GM23338 (cell line): ENCODE measurements around the gene ETFBKMT. TPM values are rescaled to one million over a fixed set of nuclear protein-coding genes. Genes with fewer than 3 reads are reported as not detected.

Experiments used
- ATAC-seq: fragments of 200-7000 bp; cut with Tn5 transposase; 3 replicates; pipeline ENCODE4 v1.9.1; 2020
- DNase-seq: peaks from one replicate; pipeline ENCODE4 v3.0.0-alpha.2; 2015; ENCODE audit warnings: low spot score
- H2AFZ ChIP-seq: fragments of 200-600 bp; sonication (generic); 2 replicates; pipeline ENCODE4 v1.8.0; 2016; ENCODE audit warnings: antibody characterized with exemption, mild to moderate bottlenecking, moderate library complexity
- H3F3A ChIP-seq: fragments of 200-600 bp; sonication (generic); replicated peaks from 2 replicates; pipeline ENCODE4 v1.8.0; 2017; ENCODE audit warnings: antibody characterized with exemption, mixed run types, low read depth
- H3K27ac ChIP-seq: fragments of 200-600 bp; sonication (generic); 2 replicates; pipeline ENCODE4 v1.6.1; 2016; ENCODE audit warnings: low read depth
- H3K27me3 ChIP-seq: fragments of 200-600 bp; sonication (generic); 2 replicates; pipeline ENCODE4 v1.8.0; 2016; ENCODE audit warnings: mild to moderate bottlenecking, mixed run types, moderate library complexity; ENCODE audit not compliant: insufficient read depth
- H3K36me3 ChIP-seq: fragments of 200-600 bp; sonication (generic); 2 replicates; pipeline ENCODE4 v1.8.0; 2016; ENCODE audit warnings: mild to moderate bottlenecking; ENCODE audit not compliant: insufficient read depth
- H3K4me1 ChIP-seq: fragments of 200-600 bp; sonication (generic); 2 replicates; pipeline ENCODE4 v1.8.0; 2016; ENCODE audit warnings: mild to moderate bottlenecking, moderate library complexity; ENCODE audit not compliant: insufficient read depth
- H3K4me2 ChIP-seq: fragments of 200-600 bp; sonication (generic); 2 replicates; pipeline ENCODE4 v1.7.1; 2017; ENCODE audit warnings: mixed run types
- H3K4me3 ChIP-seq: fragments of 200-600 bp; sonication (generic); 2 replicates; pipeline ENCODE4 v1.6.1; 2016; ENCODE audit warnings: mixed run types
- H3K79me2 ChIP-seq: fragments of 200-600 bp; sonication (generic); replicated peaks from 2 replicates; pipeline ENCODE4 v1.8.0; 2017; ENCODE audit warnings: mild to moderate bottlenecking; ENCODE audit not compliant: insufficient read depth
- H3K9me2 ChIP-seq: fragments of 200-600 bp; sonication (generic); 2 replicates; pipeline ENCODE4 v1.8.0; 2017; ENCODE audit not compliant: insufficient read depth
- H4K20me1 ChIP-seq: fragments of 200-600 bp; sonication (generic); replicated peaks from 2 replicates; pipeline ENCODE4 v1.8.0; 2017; ENCODE audit warnings: mild to moderate bottlenecking; ENCODE audit not compliant: insufficient read depth
- H3K27ac Mint-ChIP-seq: 2 replicates; pipeline ENCODE4 v1.8.0; 2020; ENCODE audit warnings: inconsistent platforms, mild to moderate bottlenecking, moderate library complexity, mixed read lengths
- H3K27me3 Mint-ChIP-seq: 3 replicates; pipeline ENCODE4 v1.8.0; 2022; ENCODE audit warnings: low read depth, mild to moderate bottlenecking, moderate library complexity, mixed read lengths, inconsistent platforms; ENCODE audit not compliant: insufficient read depth, poor library complexity
- H3K36me3 Mint-ChIP-seq: 3 replicates; pipeline ENCODE4 v1.8.0; 2021; ENCODE audit warnings: low read depth, mild to moderate bottlenecking, inconsistent platforms, moderate library complexity, mixed read lengths
- H3K4me1 Mint-ChIP-seq: 3 replicates; pipeline ENCODE4 v1.8.0; 2020; ENCODE audit warnings: mild to moderate bottlenecking, inconsistent platforms, mixed read lengths
- H3K4me3 Mint-ChIP-seq: 3 replicates; pipeline ENCODE4 v1.8.0; 2021; ENCODE audit warnings: moderate library complexity, mild to moderate bottlenecking, inconsistent platforms, mixed read lengths
- H3K9me3 Mint-ChIP-seq: 3 replicates; pipeline ENCODE4 v1.8.0; 2020; ENCODE audit warnings: moderate library complexity, mild to moderate bottlenecking, inconsistent platforms, mixed read lengths
- CTCF ChIP-seq, 2 experiments: fragments of 200-600 bp in 1 of 2; sonication (generic) in 1 of 2; conservative IDR thresholded peaks; 2 replicates each; pipeline versions ENCODE4 v1.5.1 to v1.6.1; 2016 to 2017; ENCODE audit warnings: antibody characterized with exemption in 2 of 2, low read depth in 2 of 2, mild to moderate bottlenecking in 2 of 2, moderate library complexity in 1 of 2
- ETS1 ChIP-seq: IDR thresholded peaks from 2 replicates; pipeline ENCODE4 v1.6.1; 2016; ENCODE audit warnings: antibody characterized with exemption
- EZH2 ChIP-seq: fragments of 200-600 bp; sonication (generic); IDR thresholded peaks from one replicate; pipeline ENCODE4 v1.8.0; 2017; ENCODE audit warnings: antibody characterized with exemption, mild to moderate bottlenecking, low read depth; ENCODE audit not compliant: unreplicated experiment
- EZH2phosphoT487 ChIP-seq: fragments of 200-600 bp; sonication (generic); IDR thresholded peaks from one replicate; pipeline ENCODE4 v1.8.1; 2018; ENCODE audit warnings: antibody characterized with exemption; ENCODE audit not compliant: unreplicated experiment
- JUNB ChIP-seq: IDR thresholded peaks from one replicate; pipeline ENCODE4 v1.6.1; 2016; ENCODE audit warnings: antibody characterized with exemption; ENCODE audit not compliant: unreplicated experiment
- NANOG ChIP-seq: IDR thresholded peaks from 2 replicates; pipeline ENCODE4 v1.6.1; 2016; ENCODE audit warnings: antibody characterized with exemption, borderline replicate concordance
- POLR2AphosphoS5 ChIP-seq: IDR thresholded peaks from 2 replicates; pipeline ENCODE4 v1.6.1; 2016; ENCODE audit warnings: antibody characterized with exemption, low read depth
- ZNF114 ChIP-seq: fragments of 250-450 bp; sonication (Bioruptor Pico); IDR thresholded peaks from 2 replicates; pipeline ENCODE4 v1.5.0; 2020; ENCODE audit warnings: mild to moderate bottlenecking, moderate library complexity
- ZNF462 ChIP-seq: fragments of 250-450 bp; sonication (Bioruptor Pico); IDR thresholded peaks from 2 replicates; pipeline ENCODE4 v1.5.0; 2020; ENCODE audit warnings: mild to moderate bottlenecking, moderate library complexity
- polyA plus RNA-seq: library from polyadenylated mRNA; unstranded; fragments of >200 nt; fragmentation: Nextera tagmentation; extraction: Ambion mirVana; gene quantifications from 2 replicates; pipeline ENCODE4 v1.2.1, GENCODE V29; 2016
- total RNA-seq: library from RNA; depleted of rRNA; stranded (reverse); fragments of >200 nt; shearing (Covaris generic); gene quantifications from 2 replicates; pipeline ENCODE4 v1.2.3, GENCODE V29; 2014

The ETFBKMT gene
- total and polyA plus RNA-seq, 2 experiments from 2014 or later: 0.79 to 3.2 TPM

- TF ChIP-seq ZNF462 (no peak), JUNB (no peak), ZNF114 (CRISPR knock-in tag) (no peak), POLR2AphosphoS5 (no peak)
Measured at GRCh38 chr12:31618228-31619025, 41.1 kb upstream of the ETFBKMT start (continued).

GRCh38 chr12:31620311-31620710 is 39.2 kb upstream of the ETFBKMT start:
- Mint-ChIP-seq H3K4me3 (no peak overlapping the region), H3K4me1 (no peaks in the 10 kb centered on the region), H3K27me3 (peaks cover 3% of the 10 kb centered on the region), H3K9me3 (no peaks in the 10 kb centered on the region), H3K27ac (no peak overlapping the region), H3K36me3 (no peaks in the 10 kb centered on the region)
- no peaks in the 10 kb centered on the region for H3K9me2 ChIP-seq
- no peaks in the 10 kb centered on the region for H4K20me1 ChIP-seq
- no peaks in the 10 kb centered on the region for H3K79me2 ChIP-seq
- H3K36me3 ChIP-seq: no peaks in the 10 kb centered on the region
- H2AFZ ChIP-seq: no peak overlapping the region
- H3K4me2 ChIP-seq: no peak overlapping the region
- DNase-seq (no peak), ATAC-seq (no peak)
- H3K4me1 ChIP-seq: no peaks in the 10 kb centered on the region
- H3K27ac ChIP-seq: no peak overlapping the region
- no peaks in the 10 kb centered on the region for H3F3A ChIP-seq
- no peak overlapping the region for H3K4me3 ChIP-seq
- H3K27me3 ChIP-seq: no peaks in the 10 kb centered on the region
- no peak for TF ChIP-seq POLR2AphosphoS5
- TF ChIP-seq NANOG: no peak
- TF ChIP-seq JUNB: no peak
- no peak for TF ChIP-seq ETS1
- TF ChIP-seq CTCF (conservative IDR thresholded peaks at IDR 0.05; ENCODE audit: low read depth in 2 of 2): no peak
- no peak for TF ChIP-seq EZH2
- no peak for TF ChIP-seq ZNF114 (CRISPR knock-in tag)
- TF ChIP-seq EZH2phosphoT487: no peak
